Panc1 (cell line): ENCODE data around the gene ITGBL1. TPM values are rescaled to one million over a fixed set of nuclear protein-coding genes. Genes with fewer than 3 reads are reported as not detected.

Experiments
- ATAC-seq: fragments of 200-7000 bp; cut with Tn5 transposase; 2 replicates; pipeline ENCODE4 v1.9.1; 2020; ENCODE audit warnings: mild to moderate bottlenecking, moderate library complexity
- BruUV-seq: library from RNA; stranded (reverse); fragments of 400-500 nt; replicated peaks from 2 replicates; lab custom pipeline; 2021; lab: Mats Ljungman, UMichigan
- CTCF ChIA-PET: fragments of 300-600 bp; sonication (Branson Sonifier 250); formaldehyde crosslinking; loops from one replicate; lab custom pipeline; 2022; ENCODE audit warnings: antibody characterized with exemption; lab: Charles Lee
- POLR2A ChIA-PET: fragments of 300-600 bp; sonication (Branson Sonifier 250); formaldehyde crosslinking; loops from one replicate; lab custom pipeline; 2022; ENCODE audit warnings: antibody characterized with exemption; lab: Charles Lee
- DNase-seq: peaks from one replicate; pipeline ENCODE4 v3.0.0-alpha.2; 2010; ENCODE audit warnings: low read depth, low spot score
- H3K27ac ChIP-seq: 2 replicates; pipeline ENCODE4 v1.5.1; 2011; ENCODE audit warnings: mild to moderate bottlenecking, low read length, inconsistent platforms
- H3K27me3 ChIP-seq: fragments of 200-500 bp; sonication (Bioruptor generic); 2 replicates; pipeline ENCODE4 v1.6.0; 2014; ENCODE audit warnings: low read length, inconsistent platforms; ENCODE audit not compliant: control insufficient read depth, insufficient read depth
- H3K36me3 ChIP-seq: fragments of 200-500 bp; sonication (Bioruptor generic); 2 replicates; pipeline ENCODE4 v1.5.1; 2014; ENCODE audit warnings: inconsistent platforms, mild to moderate bottlenecking, low read length, moderate library complexity; ENCODE audit not compliant: control insufficient read depth, insufficient read depth
- H3K4me1 ChIP-seq: 2 replicates; pipeline ENCODE4 v1.5.1; 2011; ENCODE audit warnings: inconsistent platforms, mild to moderate bottlenecking, low read length, moderate library complexity; ENCODE audit not compliant: control insufficient read depth, insufficient read depth
- H3K4me3 ChIP-seq, 2 experiments: 2 replicates each; pipeline ENCODE4 v1.5.1; 2011 to 2012; ENCODE audit warnings: low read depth in 2 of 2, low read length in 2 of 2, mild to moderate bottlenecking in 2 of 2, inconsistent platforms in 1 of 2, moderate library complexity in 1 of 2
- H3K9me3 ChIP-seq: fragments of 200-500 bp; sonication (Bioruptor generic); 2 replicates; pipeline ENCODE4 v1.5.1; 2014; ENCODE audit warnings: low read depth, mild to moderate bottlenecking, inconsistent platforms, low read length, moderate library complexity; ENCODE audit not compliant: control insufficient read depth, insufficient read depth
- POLR2AphosphoS5 ChIP-seq: IDR thresholded peaks from 2 replicates; pipeline ENCODE4 v1.6.1; 2012; ENCODE audit warnings: mild to moderate bottlenecking, low read depth, low read length, moderate library complexity
- SIN3A ChIP-seq: IDR thresholded peaks from 2 replicates; pipeline ENCODE4 v1.6.1; 2012; ENCODE audit warnings: low read depth, mild to moderate bottlenecking, low read length, moderate library complexity, borderline replicate concordance; ENCODE audit not compliant: insufficient read depth
- TCF7L2 ChIP-seq: IDR thresholded peaks from 2 replicates; pipeline ENCODE4 v1.6.1; 2011; ENCODE audit warnings: mild to moderate bottlenecking, low read depth, low read length, inconsistent platforms
- in situ Hi-C: cut with HindIII; loops from 2 replicates; pipeline ENCODE4 v1.10.0; 2016; ENCODE audit warnings: low sequenced_read_pairs, low pct_unique_long_range_greater_than_20kb
- intact Hi-C: fragments of 100-400 bp; cut with micrococcal nuclease; formaldehyde crosslinking; loops from one replicate; pipeline ENCODE4 v1.10.0; 2022; ENCODE audit not compliant: unreplicated experiment
- total RNA-seq: library from RNA; stranded (reverse); gene quantifications from one replicate; pipeline ENCODE4 v1.2.1, GENCODE V29; 2021; ENCODE audit not compliant: unreplicated experiment
- TF ChIP-seq, protein P1 (sequence below): fragments of 450-650 bp; IDR thresholded peaks from 2 replicates; pipeline ENCODE4 v1.5.1; 2017; ENCODE audit warnings: mild to moderate bottlenecking
- TF ChIP-seq, protein P2 (sequence below), 2 experiments: IDR thresholded peaks; 2 replicates each; pipeline ENCODE4 v1.6.1; 2011 to 2012; ENCODE audit warnings: low read depth in 2 of 2, control low read depth in 1 of 2, low read length in 1 of 2, mild to moderate bottlenecking in 1 of 2, moderate library complexity in 1 of 2; ENCODE audit not compliant: insufficient read depth in 1 of 2

The ITGBL1 gene
- total RNA-seq, 1 experiment from 2014 or later = 14.3 TPM

DNA sequence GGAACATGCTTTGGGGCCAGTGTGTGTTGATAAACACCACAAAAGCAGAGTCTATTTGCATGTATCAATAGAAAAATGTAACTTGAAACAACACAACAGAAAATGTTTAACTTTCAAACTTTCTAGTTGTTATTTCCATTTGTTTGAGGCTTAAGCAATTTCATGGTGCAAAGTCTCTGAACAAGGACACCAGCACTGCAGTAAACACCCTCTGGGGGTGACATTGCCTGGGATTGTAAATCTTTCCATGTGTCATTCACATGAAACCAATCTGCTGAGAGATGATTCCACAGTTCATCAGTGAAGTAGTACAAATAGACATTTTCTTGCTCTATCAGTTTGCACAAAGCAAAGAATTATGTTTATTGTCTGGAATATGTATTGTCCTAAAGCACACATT, 124.5 kb downstream of the ITGBL1 start:
- ATAC-seq = no peak
- POLR2A ChIA-PET = no interaction called here
- peaks cover 20% of the 10 kb centered on the region for H3K4me1 ChIP-seq
- CTCF ChIA-PET = no interaction called here
- no peak overlapping the region for H3K27ac ChIP-seq
- intact Hi-C loops (no loop called here), in situ Hi-C loops (no loop called here)
- no peaks in the 10 kb centered on the region for H3K36me3 ChIP-seq
- no peak for DNase-seq
- no peaks in the 10 kb centered on the region for H3K9me3 ChIP-seq
- no TSS peak for BruUV-seq
- no peak overlapping the region for H3K4me3 ChIP-seq
- TF ChIP-seq, protein P1, sequence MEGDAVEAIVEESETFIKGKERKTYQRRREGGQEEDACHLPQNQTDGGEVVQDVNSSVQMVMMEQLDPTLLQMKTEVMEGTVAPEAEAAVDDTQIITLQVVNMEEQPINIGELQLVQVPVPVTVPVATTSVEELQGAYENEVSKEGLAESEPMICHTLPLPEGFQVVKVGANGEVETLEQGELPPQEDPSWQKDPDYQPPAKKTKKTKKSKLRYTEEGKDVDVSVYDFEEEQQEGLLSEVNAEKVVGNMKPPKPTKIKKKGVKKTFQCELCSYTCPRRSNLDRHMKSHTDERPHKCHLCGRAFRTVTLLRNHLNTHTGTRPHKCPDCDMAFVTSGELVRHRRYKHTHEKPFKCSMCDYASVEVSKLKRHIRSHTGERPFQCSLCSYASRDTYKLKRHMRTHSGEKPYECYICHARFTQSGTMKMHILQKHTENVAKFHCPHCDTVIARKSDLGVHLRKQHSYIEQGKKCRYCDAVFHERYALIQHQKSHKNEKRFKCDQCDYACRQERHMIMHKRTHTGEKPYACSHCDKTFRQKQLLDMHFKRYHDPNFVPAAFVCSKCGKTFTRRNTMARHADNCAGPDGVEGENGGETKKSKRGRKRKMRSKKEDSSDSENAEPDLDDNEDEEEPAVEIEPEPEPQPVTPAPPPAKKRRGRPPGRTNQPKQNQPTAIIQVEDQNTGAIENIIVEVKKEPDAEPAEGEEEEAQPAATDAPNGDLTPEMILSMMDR = no peak
- TF ChIP-seq TCF7L2 = no peak
- TF ChIP-seq POLR2AphosphoS5 = no peak
- TF ChIP-seq SIN3A = no peak
- TF ChIP-seq, protein P2, sequence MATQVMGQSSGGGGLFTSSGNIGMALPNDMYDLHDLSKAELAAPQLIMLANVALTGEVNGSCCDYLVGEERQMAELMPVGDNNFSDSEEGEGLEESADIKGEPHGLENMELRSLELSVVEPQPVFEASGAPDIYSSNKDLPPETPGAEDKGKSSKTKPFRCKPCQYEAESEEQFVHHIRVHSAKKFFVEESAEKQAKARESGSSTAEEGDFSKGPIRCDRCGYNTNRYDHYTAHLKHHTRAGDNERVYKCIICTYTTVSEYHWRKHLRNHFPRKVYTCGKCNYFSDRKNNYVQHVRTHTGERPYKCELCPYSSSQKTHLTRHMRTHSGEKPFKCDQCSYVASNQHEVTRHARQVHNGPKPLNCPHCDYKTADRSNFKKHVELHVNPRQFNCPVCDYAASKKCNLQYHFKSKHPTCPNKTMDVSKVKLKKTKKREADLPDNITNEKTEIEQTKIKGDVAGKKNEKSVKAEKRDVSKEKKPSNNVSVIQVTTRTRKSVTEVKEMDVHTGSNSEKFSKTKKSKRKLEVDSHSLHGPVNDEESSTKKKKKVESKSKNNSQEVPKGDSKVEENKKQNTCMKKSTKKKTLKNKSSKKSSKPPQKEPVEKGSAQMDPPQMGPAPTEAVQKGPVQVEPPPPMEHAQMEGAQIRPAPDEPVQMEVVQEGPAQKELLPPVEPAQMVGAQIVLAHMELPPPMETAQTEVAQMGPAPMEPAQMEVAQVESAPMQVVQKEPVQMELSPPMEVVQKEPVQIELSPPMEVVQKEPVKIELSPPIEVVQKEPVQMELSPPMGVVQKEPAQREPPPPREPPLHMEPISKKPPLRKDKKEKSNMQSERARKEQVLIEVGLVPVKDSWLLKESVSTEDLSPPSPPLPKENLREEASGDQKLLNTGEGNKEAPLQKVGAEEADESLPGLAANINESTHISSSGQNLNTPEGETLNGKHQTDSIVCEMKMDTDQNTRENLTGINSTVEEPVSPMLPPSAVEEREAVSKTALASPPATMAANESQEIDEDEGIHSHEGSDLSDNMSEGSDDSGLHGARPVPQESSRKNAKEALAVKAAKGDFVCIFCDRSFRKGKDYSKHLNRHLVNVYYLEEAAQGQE (IDR thresholded peaks at IDR 0.05; ENCODE audit: insufficient read depth in 1 of 2, low read depth in 2 of 2, low read length in 1 of 2) = no peak
- no peaks in the 10 kb centered on the region for H3K27me3 ChIP-seq

- Histone ChIP-seq H3K27me3 (no peaks in the 10 kb centered on the region), H3K36me3 (no peaks in the 10 kb centered on the region), H3K4me3 (no peak overlapping the region), H3K4me1 (peaks cover 14% of the 10 kb centered on the region; the same call in 1 of the 2 replicates), H3K9me3 (no peaks in the 10 kb centered on the region), H3K27ac (peak overlapping the region; percentile 12; the same call in 1 of the 2 replicates)
- in situ Hi-C loops = no loop called here
- no TSS peak for BruUV-seq
- intact Hi-C loops = no loop called here
- CTCF ChIA-PET = no interaction called here
- POLR2A ChIA-PET = interaction anchor here (0.5 kb wide), 1 partner anchor 54 kb away, joined by 3 read pairs; no protein-coding TSS in a partner anchor
- TF ChIP-seq, protein P2 (IDR thresholded peaks at IDR 0.05; ENCODE audit: insufficient read depth in 1 of 2, low read depth in 2 of 2, low read length in 1 of 2) = no peak
- no peak for TF ChIP-seq SIN3A
- DNase-seq (no peak), ATAC-seq (0 out of 2 replicates have a peak, but pooled peaks have one; percentile 56)
Observed at GRCh38 chr13:101579281-101579802, 126.9 kb downstream of the ITGBL1 start.
